ENCODE results near the gene DDHD1.

The DDHD1 gene

GRCh38 chr14:53147208-53147607 is 5.9 kb downstream of the DDHD1 start:
- Histone ChIP-seq H3K14ac (ENCODE audit: low read length in 2 of 2) (no peak overlapping the region), H2BK15ac (ENCODE audit: low read depth, poor library complexity, severe bottlenecking) (no peak overlapping the region), H3K4ac (ENCODE audit: low read depth in 1 of 2, low read length in 2 of 2) (no peak overlapping the region), H2BK12ac (ENCODE audit: low read length in 2 of 2) (no peak overlapping the region), H4K91ac (ENCODE audit: low read length) (no peak overlapping the region), H4K8ac (ENCODE audit: low read length) (no peak overlapping the region), H3K18ac (ENCODE audit: low read depth in 1 of 2, low read length in 2 of 2) (no peak overlapping the region), H3K23ac (ENCODE audit: low read length in 2 of 2) (no peak overlapping the region), H2BK5ac (ENCODE audit: low read depth, low read length, poor library complexity, severe bottlenecking) (no peak overlapping the region), H3K9me3 (ENCODE audit: control insufficient read depth, low read length) (peaks cover 13% of the 10 kb centered on the region), H3K79me1 (replicated peaks; ENCODE audit: low read length, poor library complexity, severe bottlenecking) (peaks cover 24% of the 10 kb centered on the region), H3K4me1 (ENCODE audit: control insufficient read depth, insufficient read depth, low read depth, low read length) (peaks cover 3% of the 10 kb centered on the region), H2AFZ (ENCODE audit: low read depth, low read length) (no peak overlapping the region), H3K27ac (ENCODE audit: low read length, poor library complexity, severe bottlenecking) (no peak overlapping the region), H3K9ac (ENCODE audit: low read length) (no peak overlapping the region), H3K36me3 (ENCODE audit: control insufficient read depth in 1 of 2, insufficient read depth in 2 of 2, low read depth in 1 of 2, low read length in 2 of 2) (peaks cover 0 to 2% of the 10 kb centered on the region in 2 experiments), H2BK120ac (ENCODE audit: low read depth, low read length) (no peak overlapping the region), H3K4me2 (ENCODE audit: low read length, poor library complexity, severe bottlenecking) (no peak overlapping the region), H3K27me3 (ENCODE audit: control insufficient read depth in 1 of 2, insufficient read depth in 1 of 2, low read length in 2 of 2) (no peaks in the 10 kb centered on the region), H3K4me3 (ENCODE audit: insufficient read depth in 1 of 2, low read depth in 1 of 2, low read length in 2 of 2) (no peak overlapping the region), H2AK5ac (ENCODE audit: low read length, severe bottlenecking) (no peak overlapping the region)
- WGBS: 100% methylated on average over 2 of the region's 2 CpGs
- no peak for DNase-seq

GRCh38 chr14:53146739-53147138 is 6.4 kb downstream of the DDHD1 start:
- 50% methylated on average over 1 of the region's 3 CpGs for WGBS
- no peak overlapping the region for H2BK5ac ChIP-seq (ENCODE audit: low read depth, low read length, poor library complexity, severe bottlenecking)
- H3K4ac ChIP-seq (ENCODE audit: low read depth in 1 of 2, low read length in 2 of 2): no peak overlapping the region
- no peak overlapping the region for H2BK12ac ChIP-seq (ENCODE audit: low read length in 2 of 2)
- DNase-seq: no peak
- no peak overlapping the region for H3K27ac ChIP-seq (ENCODE audit: low read length, poor library complexity, severe bottlenecking)
- H4K8ac ChIP-seq (ENCODE audit: low read length): no peak overlapping the region
- peaks cover 0 to 2% of the 10 kb centered on the region in 2 experiments for H3K36me3 ChIP-seq (ENCODE audit: control insufficient read depth in 1 of 2, insufficient read depth in 2 of 2, low read depth in 1 of 2, low read length in 2 of 2)
- H4K91ac ChIP-seq (ENCODE audit: low read length): no peak overlapping the region
- no peak overlapping the region for H3K14ac ChIP-seq (ENCODE audit: low read length in 2 of 2)
- no peak overlapping the region for H3K23ac ChIP-seq (ENCODE audit: low read length in 2 of 2)
- no peaks in the 10 kb centered on the region for H3K4me1 ChIP-seq (ENCODE audit: control insufficient read depth, insufficient read depth, low read depth, low read length)
- peaks cover 17% of the 10 kb centered on the region for H3K9me3 ChIP-seq (ENCODE audit: control insufficient read depth, low read length)
- H3K27me3 ChIP-seq (ENCODE audit: control insufficient read depth in 1 of 2, insufficient read depth in 1 of 2, low read length in 2 of 2): no peaks in the 10 kb centered on the region
- H3K4me2 ChIP-seq (ENCODE audit: low read length, poor library complexity, severe bottlenecking): no peak overlapping the region
- H2AK5ac ChIP-seq (ENCODE audit: low read length, severe bottlenecking): no peak overlapping the region
- no peak overlapping the region for H2BK15ac ChIP-seq (ENCODE audit: low read depth, poor library complexity, severe bottlenecking)
- no peak overlapping the region for H3K18ac ChIP-seq (ENCODE audit: low read depth in 1 of 2, low read length in 2 of 2)
- H3K79me1 ChIP-seq (replicated peaks; ENCODE audit: low read length, poor library complexity, severe bottlenecking): peaks cover 24% of the 10 kb centered on the region
- H3K4me3 ChIP-seq (ENCODE audit: insufficient read depth in 1 of 2, low read depth in 1 of 2, low read length in 2 of 2): no peak overlapping the region
- no peak overlapping the region for H2AFZ ChIP-seq (ENCODE audit: low read depth, low read length)
- no peak overlapping the region for H2BK120ac ChIP-seq (ENCODE audit: low read depth, low read length)
- no peak overlapping the region for H3K9ac ChIP-seq (ENCODE audit: low read length)

GRCh38 chr14:53144244-53144643 is 8.9 kb downstream of the DDHD1 start:
- H4K91ac ChIP-seq (ENCODE audit: low read length): no peak overlapping the region
- H3K4ac ChIP-seq (ENCODE audit: low read depth in 1 of 2, low read length in 2 of 2): no peak overlapping the region
- H3K14ac ChIP-seq (ENCODE audit: low read length in 2 of 2): no peak overlapping the region
- H3K4me2 ChIP-seq (ENCODE audit: low read length, poor library complexity, severe bottlenecking): no peak overlapping the region
- H3K79me1 ChIP-seq (replicated peaks; ENCODE audit: low read length, poor library complexity, severe bottlenecking): peaks cover 24% of the 10 kb centered on the region
- no peak overlapping the region for H2BK120ac ChIP-seq (ENCODE audit: low read depth, low read length)
- peak; percentile 40 for DNase-seq
- H3K27ac ChIP-seq (ENCODE audit: low read length, poor library complexity, severe bottlenecking): no peak overlapping the region
- no peak overlapping the region for H4K8ac ChIP-seq (ENCODE audit: low read length)
- H3K4me3 ChIP-seq (ENCODE audit: insufficient read depth in 1 of 2, low read depth in 1 of 2, low read length in 2 of 2): no peak overlapping the region
- no peak overlapping the region for H3K23ac ChIP-seq (ENCODE audit: low read length in 2 of 2)
- peaks cover 0 to 6% of the 10 kb centered on the region in 2 experiments for H3K36me3 ChIP-seq (ENCODE audit: control insufficient read depth in 1 of 2, insufficient read depth in 2 of 2, low read depth in 1 of 2, low read length in 2 of 2)
- H3K9ac ChIP-seq (ENCODE audit: low read length): no peak overlapping the region
- no peak overlapping the region for H3K18ac ChIP-seq (ENCODE audit: low read depth in 1 of 2, low read length in 2 of 2)
- H2BK12ac ChIP-seq (ENCODE audit: low read length in 2 of 2): no peak overlapping the region
- H2BK5ac ChIP-seq (ENCODE audit: low read depth, low read length, poor library complexity, severe bottlenecking): no peak overlapping the region
- H3K27me3 ChIP-seq (ENCODE audit: control insufficient read depth in 1 of 2, insufficient read depth in 1 of 2, low read length in 2 of 2): no peaks in the 10 kb centered on the region
- H3K4me1 ChIP-seq (ENCODE audit: control insufficient read depth, insufficient read depth, low read depth, low read length): no peaks in the 10 kb centered on the region
- H3K9me3 ChIP-seq (ENCODE audit: control insufficient read depth, low read length): peaks cover 42% of the 10 kb centered on the region
- no CpG with 5 or more reads among the region's 1 CpG for WGBS
- no peak overlapping the region for H2BK15ac ChIP-seq (ENCODE audit: low read depth, poor library complexity, severe bottlenecking)
- H2AK5ac ChIP-seq (ENCODE audit: low read length, severe bottlenecking): no peak overlapping the region
- no peak overlapping the region for H2AFZ ChIP-seq (ENCODE audit: low read depth, low read length)

GRCh38 chr14:53140585-53140984 is 12.5 kb downstream of the DDHD1 start:
- Histone ChIP-seq H3K4me2 (ENCODE audit: low read length, poor library complexity, severe bottlenecking) (no peak overlapping the region), H3K9ac (ENCODE audit: low read length) (no peak overlapping the region)

More at GRCh38 chr14:53140585-53140984, 12.5 kb downstream of the DDHD1 start:
- no peak overlapping the region for H3K27ac ChIP-seq (ENCODE audit: low read length, poor library complexity, severe bottlenecking)
- peaks cover 70% of the 10 kb centered on the region for H3K9me3 ChIP-seq (ENCODE audit: control insufficient read depth, low read length)
- DNase-seq: no peak
- no peak overlapping the region for H3K18ac ChIP-seq (ENCODE audit: low read depth in 1 of 2, low read length in 2 of 2)
- no peak overlapping the region for H2BK5ac ChIP-seq (ENCODE audit: low read depth, low read length, poor library complexity, severe bottlenecking)
- H2AK5ac ChIP-seq (ENCODE audit: low read length, severe bottlenecking): no peak overlapping the region
- H3K36me3 ChIP-seq (ENCODE audit: control insufficient read depth in 1 of 2, insufficient read depth in 2 of 2, low read depth in 1 of 2, low read length in 2 of 2): peaks cover 0 to 6% of the 10 kb centered on the region in 2 experiments
- no peak overlapping the region for H2BK120ac ChIP-seq (ENCODE audit: low read depth, low read length)
- H3K27me3 ChIP-seq (ENCODE audit: control insufficient read depth in 1 of 2, insufficient read depth in 1 of 2, low read length in 2 of 2): no peaks in the 10 kb centered on the region
- H2BK12ac ChIP-seq (ENCODE audit: low read length in 2 of 2): no peak overlapping the region
- no peaks in the 10 kb centered on the region for H3K4me1 ChIP-seq (ENCODE audit: control insufficient read depth, insufficient read depth, low read depth, low read length)
- no peak overlapping the region for H2AFZ ChIP-seq (ENCODE audit: low read depth, low read length)
- H4K91ac ChIP-seq (ENCODE audit: low read length): no peak overlapping the region
- no peak overlapping the region for H3K23ac ChIP-seq (ENCODE audit: low read length in 2 of 2)
- no peak overlapping the region for H3K14ac ChIP-seq (ENCODE audit: low read length in 2 of 2)
- H3K4ac ChIP-seq (ENCODE audit: low read depth in 1 of 2, low read length in 2 of 2): no peak overlapping the region
- no peak overlapping the region for H2BK15ac ChIP-seq (ENCODE audit: low read depth, poor library complexity, severe bottlenecking)
- H4K8ac ChIP-seq (ENCODE audit: low read length): no peak overlapping the region
- peaks cover 25% of the 10 kb centered on the region for H3K79me1 ChIP-seq (replicated peaks; ENCODE audit: low read length, poor library complexity, severe bottlenecking)
- no peak overlapping the region for H3K4me3 ChIP-seq (ENCODE audit: insufficient read depth in 1 of 2, low read depth in 1 of 2, low read length in 2 of 2)
